Measurements from ENCODE around the gene MCCD1.

DNA sequence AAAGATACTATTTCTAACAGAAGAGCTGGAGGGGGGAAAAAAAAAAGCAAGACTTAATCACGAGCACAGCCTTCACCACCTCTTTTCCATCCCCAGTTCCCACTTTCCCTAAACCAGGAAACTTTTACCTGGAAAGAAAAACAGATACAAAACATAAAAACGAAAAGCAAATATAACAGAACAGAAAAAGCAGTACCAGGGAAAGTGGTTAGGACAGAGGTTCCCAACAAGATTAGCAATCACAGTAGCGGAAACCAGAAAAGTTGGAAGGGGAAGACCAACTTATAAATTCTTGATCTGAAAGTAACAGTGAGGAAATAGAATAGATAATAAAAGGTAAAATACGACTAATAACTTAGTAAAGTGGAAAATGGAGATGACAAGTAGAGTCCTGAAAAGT lies 11.9 kb downstream of the MCCD1 start:
- TF ChIP-seq, protein P1, sequence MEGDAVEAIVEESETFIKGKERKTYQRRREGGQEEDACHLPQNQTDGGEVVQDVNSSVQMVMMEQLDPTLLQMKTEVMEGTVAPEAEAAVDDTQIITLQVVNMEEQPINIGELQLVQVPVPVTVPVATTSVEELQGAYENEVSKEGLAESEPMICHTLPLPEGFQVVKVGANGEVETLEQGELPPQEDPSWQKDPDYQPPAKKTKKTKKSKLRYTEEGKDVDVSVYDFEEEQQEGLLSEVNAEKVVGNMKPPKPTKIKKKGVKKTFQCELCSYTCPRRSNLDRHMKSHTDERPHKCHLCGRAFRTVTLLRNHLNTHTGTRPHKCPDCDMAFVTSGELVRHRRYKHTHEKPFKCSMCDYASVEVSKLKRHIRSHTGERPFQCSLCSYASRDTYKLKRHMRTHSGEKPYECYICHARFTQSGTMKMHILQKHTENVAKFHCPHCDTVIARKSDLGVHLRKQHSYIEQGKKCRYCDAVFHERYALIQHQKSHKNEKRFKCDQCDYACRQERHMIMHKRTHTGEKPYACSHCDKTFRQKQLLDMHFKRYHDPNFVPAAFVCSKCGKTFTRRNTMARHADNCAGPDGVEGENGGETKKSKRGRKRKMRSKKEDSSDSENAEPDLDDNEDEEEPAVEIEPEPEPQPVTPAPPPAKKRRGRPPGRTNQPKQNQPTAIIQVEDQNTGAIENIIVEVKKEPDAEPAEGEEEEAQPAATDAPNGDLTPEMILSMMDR (IDR thresholded peaks at IDR 0.05; ENCODE audit: insufficient read depth, low read length, poor library complexity, severe bottlenecking), result no peak
- TF ChIP-seq EZH2phosphoT487 (conservative IDR thresholded peaks at IDR 0.05; ENCODE audit: low read length), result no peak

Data from SU-DHL-6 (cell line).